Measurements from ENCODE around the gene NKAIN2.

Gene NKAIN2

GRCh38 chr6:124682751-124683150 lies 879.1 kb downstream of the NKAIN2 start:
- no peaks in the 10 kb centered on the region for H3K4me1 ChIP-seq (ENCODE audit: control insufficient read depth, insufficient read depth, low read length)
- ChIA-PET CTCF (interaction anchor here (1.1 kb wide), 1 partner anchor 10 kb away, joined by 3 read pairs; no protein-coding TSS in a partner anchor), POLR2A (no interaction called here)
- H3K9me3 ChIP-seq (ENCODE audit: control insufficient read depth, insufficient read depth, low read depth, low read length): no peaks in the 10 kb centered on the region
- no peaks in the 10 kb centered on the region for H3K36me3 ChIP-seq (ENCODE audit: control insufficient read depth in 2 of 2, insufficient read depth in 1 of 2, low read length in 2 of 2)
- TF ChIP-seq ZNF148 (tag by site-specific recombination; IDR thresholded peaks at IDR 0.05; ENCODE audit: borderline replicate concordance): no peak
- TF ChIP-seq ZNF645 (tag by site-specific recombination; IDR thresholded peaks at IDR 0.05): no peak
- TF ChIP-seq ATF2 (tag by site-specific recombination; IDR thresholded peaks at IDR 0.05; ENCODE audit: low read depth): no peak
- no peak for TF ChIP-seq ZNF114 (tag by site-specific recombination; IDR thresholded peaks at IDR 0.05)
- no peak for TF ChIP-seq ZNF404 (tag by site-specific recombination; IDR thresholded peaks at IDR 0.05)
- no peak for TF ChIP-seq ZNF423 (tag by site-specific recombination; IDR thresholded peaks at IDR 0.05)
- no peak for TF ChIP-seq ZNF704 (tag by site-specific recombination; IDR thresholded peaks at IDR 0.05)
- no peak for TF ChIP-seq ZNF518A (tag by site-specific recombination; conservative IDR thresholded peaks at IDR 0.05; ENCODE audit: low read depth)
- TF ChIP-seq ZFP69B (tag by site-specific recombination; IDR thresholded peaks at IDR 0.05): no peak
- no peak for TF ChIP-seq ZBTB44 (tag by site-specific recombination; IDR thresholded peaks at IDR 0.05)
- TF ChIP-seq FEZF1 (tag by site-specific recombination; IDR thresholded peaks at IDR 0.05): no peak
- TF ChIP-seq REST (tag by site-specific recombination; IDR thresholded peaks at IDR 0.05): no peak
- TF ChIP-seq ZNF335 (tag by site-specific recombination; conservative IDR thresholded peaks at IDR 0.05): no peak
- no peak for TF ChIP-seq ZSCAN16 (tag by site-specific recombination; IDR thresholded peaks at IDR 0.05)
- no peak for TF ChIP-seq ZNF174 (tag by site-specific recombination; IDR thresholded peaks at IDR 0.05)
- TF ChIP-seq ZNF24 (tag by site-specific recombination; IDR thresholded peaks at IDR 0.05): no peak
- no peak for TF ChIP-seq PATZ1 (tag by site-specific recombination; IDR thresholded peaks at IDR 0.05)
- no peak for TF ChIP-seq ZNF19 (tag by site-specific recombination; IDR thresholded peaks at IDR 0.05; ENCODE audit: low read depth)
- no peak overlapping the region for H3K27ac ChIP-seq (ENCODE audit: extremely low read depth, low read depth, low read length)
- no peak overlapping the region for H3K4me3 ChIP-seq (ENCODE audit: low read depth, low read length)
